Uterus (tissue), 2 donors: ENCODE measurements around the gene HOXA11.

Experiments
- CTCF ChIP-seq, 4 experiments: fragments of 200-600 bp in 2 of 4; fragments of 450-650 bp in 2 of 4; sonication (generic) in 2 of 4; IDR thresholded peaks; one replicate each; pipeline ENCODE4 v1.5.1; 2016 to 2019; ENCODE audit warnings: antibody characterized with exemption in 4 of 4, mild to moderate bottlenecking in 2 of 4, moderate library complexity in 1 of 4
- POLR2A ChIP-seq, 2 donors: fragments of 450-650 bp; IDR thresholded peaks; one replicate each; pipeline ENCODE4 v1.6.1; 2016; ENCODE audit warnings: antibody characterized with exemption in 2 of 2, mild to moderate bottlenecking in 1 of 2, moderate library complexity in 1 of 2

- no peak for TF ChIP-seq POLR2A (IDR thresholded peaks at IDR 0.05)
- no peak for TF ChIP-seq CTCF (IDR thresholded peaks at IDR 0.05)
These were observed 36.0 kb downstream of the HOXA11 start for GRCh38 chr7:27148756-27149641.
